ENCODE results near the gene CIAO3.
A peak's percentile ranks its signal among the peaks of the same experiment; 100 is the strongest.
"Not testable (repeated sequence)": the region's sequence is repeated elsewhere in the genome, so short reads cannot be mapped to it uniquely, and the experiment has no call there.

CIAO3 gene

DNA sequence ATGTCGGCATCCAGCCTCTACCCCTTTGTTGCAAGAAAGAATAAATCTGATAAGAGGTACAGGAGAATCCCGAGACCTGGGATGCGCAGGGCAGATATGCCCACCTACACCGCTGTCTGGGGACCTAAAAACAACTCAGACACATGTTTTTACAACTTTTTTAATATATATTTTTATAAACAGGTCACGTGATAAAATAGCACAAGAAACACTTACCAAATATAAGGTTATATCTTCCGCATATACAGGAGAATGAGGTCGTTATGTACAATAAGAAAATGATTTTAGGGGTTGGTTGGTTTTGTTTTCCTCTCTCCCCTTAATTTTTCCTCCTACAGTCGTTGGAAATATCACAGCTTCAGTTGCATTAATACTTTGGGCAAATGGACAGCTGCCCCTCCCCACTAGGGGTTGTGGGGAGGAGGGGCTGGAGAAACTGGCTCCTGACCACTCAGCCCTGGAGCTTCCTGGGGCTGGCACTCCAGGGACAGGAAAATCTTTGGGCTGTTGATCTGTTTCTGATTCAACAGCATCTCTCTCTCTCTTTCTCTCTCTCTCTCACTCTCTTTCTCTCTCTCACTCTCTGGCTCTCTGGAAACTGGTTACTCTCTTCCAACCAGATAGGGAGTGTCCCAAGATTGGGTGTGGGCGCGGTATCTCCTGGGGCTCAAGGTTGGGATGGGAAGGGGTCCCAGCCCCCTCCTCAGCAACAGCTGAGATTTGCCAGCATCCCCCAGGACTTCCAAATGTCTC lies 48.3 kb downstream of the CIAO3 start:
- no peak for DNase-seq (ENCODE audit: low read depth)

DNA sequence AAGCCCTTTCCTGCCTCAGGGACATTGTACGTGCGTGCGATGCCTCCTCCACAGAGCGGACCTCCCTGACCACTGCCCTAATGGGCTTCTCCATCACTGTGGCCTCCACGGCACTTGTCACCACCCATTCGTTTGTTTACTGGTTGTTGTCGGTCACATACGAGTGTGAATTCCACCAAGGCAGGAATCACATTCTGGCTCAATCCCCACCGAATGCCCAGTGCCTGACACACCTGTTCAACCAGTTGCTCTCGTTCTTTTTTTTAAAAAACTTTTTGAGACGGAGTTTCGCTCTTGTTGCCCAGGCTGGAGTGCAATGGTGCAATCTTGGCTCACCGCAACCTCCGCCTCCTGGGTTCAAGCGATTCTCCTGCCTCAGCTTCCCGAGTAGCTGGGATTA lies 49.6 kb downstream of the CIAO3 start:
- DNase-seq (ENCODE audit: low read depth) = not testable (repeated sequence)

DNA sequence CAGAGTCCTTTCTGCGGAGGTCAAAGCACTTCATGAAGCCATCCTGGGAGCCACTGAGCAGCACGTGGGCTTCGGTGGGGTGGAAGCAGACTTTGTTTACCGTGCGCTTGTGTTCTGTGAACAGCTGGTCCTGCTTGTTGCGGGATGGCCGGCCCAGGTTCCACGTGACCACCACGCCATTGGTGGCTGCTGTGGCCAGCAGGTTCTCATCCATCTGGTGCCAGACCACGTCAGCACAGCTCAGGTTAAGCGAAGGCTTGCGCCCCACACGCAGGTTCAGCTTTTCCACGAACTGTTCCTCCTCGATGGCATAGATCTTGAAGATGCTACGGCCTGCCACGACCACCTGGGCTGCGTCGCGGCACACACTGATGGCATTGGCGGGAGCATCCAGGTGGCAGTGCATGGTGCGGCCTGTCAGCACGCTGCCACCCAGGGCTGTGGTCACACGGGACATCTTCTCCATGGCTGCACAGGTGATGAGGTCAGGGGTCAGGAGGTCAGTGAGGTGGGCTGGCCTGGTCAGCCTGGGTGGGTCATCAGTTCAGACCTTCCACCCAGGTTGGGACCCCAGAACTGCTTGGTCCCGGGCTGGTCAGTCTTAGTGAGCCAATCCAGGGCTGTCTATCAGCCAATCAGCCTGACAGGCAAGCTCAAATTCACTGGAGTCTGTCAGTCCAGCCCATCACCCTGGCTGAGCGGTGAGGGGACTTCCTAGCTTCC lies 51.5 kb downstream of the CIAO3 start:
- DNase-seq (ENCODE audit: low read depth) = no peak

GRCh38 chr16:687499-687898 lies 53.3 kb downstream of the CIAO3 start:
- DNase-seq (ENCODE audit: low read depth) = no peak

GRCh38 chr16:686459-687260 lies 54.1 kb downstream of the CIAO3 start:
- DNase-seq (ENCODE audit: low read depth) = no peak

GRCh38 chr16:685967-686366 lies 54.8 kb downstream of the CIAO3 start:
- no peak for DNase-seq (ENCODE audit: low read depth)

DNA sequence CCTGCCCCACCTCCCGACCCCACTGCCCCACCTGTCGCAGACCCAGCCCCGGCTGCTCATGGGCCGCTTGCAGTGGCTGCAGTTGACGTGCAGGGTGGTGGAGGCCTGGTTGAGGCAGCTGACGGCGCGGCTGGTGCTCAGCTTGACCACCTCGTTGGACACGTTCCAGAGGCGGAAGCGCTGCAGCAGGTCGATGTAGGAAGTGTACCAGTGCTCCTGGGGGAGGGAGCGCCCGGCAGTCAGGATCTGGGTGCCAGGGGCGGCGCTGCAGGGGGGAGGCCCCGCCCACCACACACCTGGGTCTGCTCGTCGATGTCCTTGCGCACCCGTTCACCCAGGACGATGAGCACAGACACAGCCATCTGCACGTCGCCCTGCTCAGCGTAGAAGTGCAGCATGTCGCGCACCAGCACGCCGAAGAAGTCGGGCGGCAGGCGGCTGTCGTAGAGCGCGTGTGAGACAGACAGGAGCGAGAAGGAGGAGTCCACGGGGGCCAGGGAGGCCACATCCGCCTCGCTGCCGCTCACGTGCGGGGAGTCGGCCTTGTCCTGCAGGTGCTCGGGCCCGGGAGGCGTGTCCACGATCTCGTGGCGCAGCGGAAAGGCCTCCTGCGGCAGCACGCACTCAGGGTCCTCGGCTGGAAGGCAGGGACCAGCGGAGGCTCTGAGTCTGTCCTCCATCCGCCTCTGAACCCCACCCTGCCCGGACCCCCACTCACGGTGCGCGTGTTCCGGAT lies 55.7 kb downstream of the CIAO3 start:
- no peak for DNase-seq (ENCODE audit: low read depth)

GRCh38 chr16:684071-684794 lies 56.6 kb downstream of the CIAO3 start, which contains the start of gene JMJD8:
JMJD8 (minus strand) TSS chr16:684334; CDS start chr16:684319, 15 bp downstream.
- peak; percentile 88 for DNase-seq (ENCODE audit: low read depth)

- DNase-seq (ENCODE audit: low read depth) = no peak
Observed at GRCh38 chr16:683396-684070, 57.3 kb downstream of the CIAO3 start.

DNA sequence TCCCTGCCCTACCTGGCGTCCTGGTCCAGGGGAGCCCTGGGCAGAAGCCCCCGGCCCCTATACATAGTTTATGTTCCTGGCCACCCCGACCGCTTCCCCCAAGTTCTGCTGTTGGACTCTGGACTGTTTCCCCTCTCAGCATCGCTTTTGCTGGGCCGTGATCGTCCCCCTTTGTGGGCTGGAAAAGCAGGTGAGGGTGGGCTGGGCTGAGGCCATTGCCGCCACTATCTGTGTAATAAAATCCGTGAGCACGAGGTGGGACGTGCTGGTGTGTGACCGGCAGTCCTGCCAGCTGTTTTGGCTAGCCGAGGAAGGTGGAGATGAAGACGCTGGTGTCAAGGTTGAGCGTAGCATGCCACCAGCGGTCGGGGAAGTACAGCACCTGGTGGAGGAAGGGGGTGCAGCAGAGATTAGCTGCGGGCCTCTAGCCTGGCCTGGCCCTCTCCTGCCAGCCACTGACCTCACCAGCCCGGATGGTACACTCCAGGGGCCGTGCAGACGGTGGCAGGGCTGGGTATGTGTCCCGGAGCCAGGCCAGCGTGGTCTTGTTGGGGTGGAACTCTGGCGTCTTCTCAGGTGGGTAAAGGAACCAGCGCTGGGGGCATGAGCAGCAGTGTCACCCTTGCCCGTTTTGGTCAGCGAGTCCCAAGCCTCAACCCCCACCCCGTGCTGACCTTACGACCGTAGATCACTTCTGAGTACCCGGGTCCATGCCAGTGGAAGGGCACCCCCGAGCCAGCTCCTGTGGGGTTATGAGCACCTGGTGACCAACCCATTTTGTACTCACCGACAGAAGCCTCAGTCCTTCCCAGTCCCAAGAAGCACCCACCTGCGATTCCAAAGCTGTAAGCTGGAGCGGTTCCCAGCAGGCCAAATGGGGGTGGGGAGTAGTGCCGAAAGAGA lies 58.1 kb downstream of the CIAO3 start:
- DNase-seq (ENCODE audit: low read depth) = no peak

DNA sequence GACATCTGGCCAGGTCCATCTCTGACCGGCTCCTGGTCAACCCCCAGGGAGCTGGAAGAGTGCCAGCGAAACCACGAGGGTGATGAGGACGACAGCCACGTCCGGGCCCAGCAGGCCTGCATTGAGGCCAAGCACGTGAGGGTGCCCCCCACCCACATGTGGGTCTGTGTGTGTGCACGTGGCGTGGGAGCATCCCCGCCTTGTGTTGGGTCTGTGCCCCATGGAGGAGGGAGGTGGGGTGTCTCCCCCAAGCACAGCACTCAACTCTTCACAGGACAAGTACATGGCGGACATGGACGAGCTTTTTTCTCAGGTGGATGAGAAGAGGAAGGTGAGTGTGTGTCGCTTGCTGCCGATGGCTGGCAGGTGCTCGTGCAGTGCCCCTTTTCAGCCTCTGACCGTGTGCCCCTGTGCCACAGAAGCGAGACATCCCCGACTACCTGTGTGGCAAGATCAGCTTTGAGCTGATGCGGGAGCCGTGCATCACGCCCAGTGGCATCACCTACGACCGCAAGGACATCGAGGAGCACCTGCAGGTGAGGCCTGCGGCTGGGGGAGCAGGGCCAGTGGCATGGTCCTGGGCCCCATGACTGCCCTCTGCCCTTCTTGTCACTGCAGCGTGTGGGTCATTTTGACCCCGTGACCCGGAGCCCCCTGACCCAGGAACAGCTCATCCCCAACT lies 58.9 kb downstream of the CIAO3 start:
- DNase-seq (ENCODE audit: low read depth) = no peak

GRCh38 chr16:680967-681745 lies 59.6 kb downstream of the CIAO3 start:
- no peak for DNase-seq (ENCODE audit: low read depth)

GRCh38 chr16:680625-680945 lies 60.2 kb downstream of the CIAO3 start:
- DNase-seq (ENCODE audit: low read depth) = no peak

DNA sequence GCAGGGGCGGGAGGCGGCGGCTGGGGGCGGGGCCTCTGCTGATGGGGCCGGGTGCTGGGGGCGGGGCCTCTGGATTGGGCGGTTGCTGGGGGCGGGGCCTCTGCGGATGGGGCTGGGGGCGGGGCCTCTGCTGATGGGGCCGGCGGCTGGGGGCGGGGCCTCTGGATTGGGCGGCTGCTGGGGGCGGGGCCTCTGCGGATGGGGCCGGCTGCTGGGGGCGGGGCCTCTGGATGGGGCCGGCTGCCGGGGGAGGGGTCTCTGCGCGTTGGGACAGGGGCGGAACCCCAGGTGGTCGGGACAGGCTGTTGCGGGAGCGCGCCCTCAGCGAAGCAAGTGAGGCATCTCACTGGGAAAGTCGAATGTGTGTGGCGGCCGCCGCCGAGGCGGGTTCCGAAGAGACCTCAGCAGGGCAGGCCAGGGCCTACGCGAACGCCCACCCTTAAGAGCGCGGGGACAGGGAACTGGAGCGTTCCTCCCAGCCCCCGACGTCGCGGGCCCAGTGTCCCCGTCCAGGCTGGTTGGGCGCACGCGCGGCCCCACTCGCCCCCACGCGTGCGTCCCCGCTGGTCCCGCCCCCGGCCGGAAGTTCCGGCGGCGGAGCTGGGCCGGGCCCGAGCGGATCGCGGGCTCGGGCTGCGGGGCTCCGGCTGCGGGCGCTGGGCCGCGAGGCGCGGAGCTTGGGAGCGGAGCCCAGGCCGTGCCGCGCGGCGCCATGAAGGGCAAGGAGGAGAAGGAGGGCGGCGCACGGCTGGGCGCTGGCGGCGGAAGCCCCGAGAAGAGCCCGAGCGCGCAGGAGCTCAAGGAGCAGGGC lies 60.8 kb downstream of the CIAO3 start, which contains the start of gene STUB1:
TSS of gene STUB1 (plus strand) at position 597 of the 811 bp plus-strand sequence. CDS start at position 713, 116 bp downstream.
- DNase-seq (ENCODE audit: low read depth) = peak; percentile 78

Data from stimulated activated CD8-positive, alpha-beta memory T cell treated with anti-CD3 and anti-CD28 coated beads, Interleukin-15, amount 100 ng/mL, for 1 hour (primary cell).